Measurements from ENCODE around the gene USP9Y. TPM values are rescaled to one million over a fixed set of nuclear protein-coding genes. Genes with fewer than 3 reads are reported as not detected.

The USP9Y gene
- total RNA-seq, 1 experiment from 2014 or later = not detected

GRCh38 chrY:12898604-12899003 is 197.6 kb downstream of the USP9Y start:
- intact Hi-C loops (cut with micrococcal nuclease; ENCODE audit: unreplicated experiment) = no loop called here
- no TSS peak for BruUV-seq (replicated peaks)
- CTCF ChIA-PET = no interaction called here
- DNase-seq (ENCODE audit: low spot score) = no peak
- TF ChIP-seq CTCF (conservative IDR thresholded peaks at IDR 0.05; ENCODE audit: low read depth, low read length) (no peak), EZH2 (IDR thresholded peaks at IDR 0.05; ENCODE audit: borderline replicate concordance, low read depth, low read length, poor library complexity, severe bottlenecking) (no peak)
- Histone ChIP-seq H3K4me1 (ENCODE audit: insufficient read depth, low read length, poor library complexity, severe bottlenecking) (no peaks in the 10 kb centered on the region), H3K27me3 (replicated peaks; ENCODE audit: insufficient read depth, low read depth, low read length, poor library complexity) (no peaks in the 10 kb centered on the region), H3K36me3 (ENCODE audit: insufficient read depth, low read length, poor library complexity, severe bottlenecking) (no peaks in the 10 kb centered on the region), H3K27ac (ENCODE audit: low read depth, low read length, poor library complexity, severe bottlenecking) (no peak overlapping the region), H3K9me3 (ENCODE audit: low read depth, low read length, poor library complexity, severe bottlenecking) (no peaks in the 10 kb centered on the region), H3K4me3 (ENCODE audit: low read depth, low read length, poor library complexity, severe bottlenecking) (no peak overlapping the region)
- POLR2A ChIA-PET (ENCODE audit: low non-redundant PET) = no interaction called here

- intact Hi-C loops (cut with micrococcal nuclease; ENCODE audit: unreplicated experiment) = no loop called here
- Histone ChIP-seq H3K9me3 (ENCODE audit: low read depth, low read length, poor library complexity, severe bottlenecking) (no peaks in the 10 kb centered on the region), H3K4me3 (ENCODE audit: low read depth, low read length, poor library complexity, severe bottlenecking) (no peak within 1 kb of the TSS), H3K36me3 (ENCODE audit: insufficient read depth, low read length, poor library complexity, severe bottlenecking) (no peaks in the 10 kb centered on the region), H3K4me1 (ENCODE audit: insufficient read depth, low read length, poor library complexity, severe bottlenecking) (no peaks in the 10 kb centered on the region), H3K27ac (ENCODE audit: low read depth, low read length, poor library complexity, severe bottlenecking) (no peak within 1 kb of the TSS), H3K27me3 (replicated peaks; ENCODE audit: insufficient read depth, low read depth, low read length, poor library complexity) (no peaks in the 10 kb centered on the region)
- ChIA-PET CTCF (no interaction called here), POLR2A (ENCODE audit: low non-redundant PET) (no interaction called here)
- TF ChIP-seq CTCF (conservative IDR thresholded peaks at IDR 0.05; ENCODE audit: low read depth, low read length) (no peak), EZH2 (IDR thresholded peaks at IDR 0.05; ENCODE audit: borderline replicate concordance, low read depth, low read length, poor library complexity, severe bottlenecking) (no peak)
- DNase-seq (ENCODE audit: low spot score) = no peak
- no TSS peak for BruUV-seq (replicated peaks)
Measured at GRCh38 chrY:12904618-12905516, 203.8 kb downstream of the USP9Y start, which contains the start of gene DDX3Y. Gene DDX3Y (plus strand): TSS chrY:12904868. CDS start chrY:12904937, 69 bp downstream.

GRCh38 chrY:12905517-12905872 is 204.5 kb downstream of the USP9Y start:
- H3K27ac ChIP-seq (ENCODE audit: low read depth, low read length, poor library complexity, severe bottlenecking) = no peak overlapping the region
- ChIA-PET POLR2A (ENCODE audit: low non-redundant PET) (no interaction called here), CTCF (no interaction called here)
- DNase-seq (ENCODE audit: low spot score) = no peak
- H3K36me3 ChIP-seq (ENCODE audit: insufficient read depth, low read length, poor library complexity, severe bottlenecking) = no peaks in the 10 kb centered on the region
- no peak for TF ChIP-seq CTCF (conservative IDR thresholded peaks at IDR 0.05; ENCODE audit: low read depth, low read length)
- TF ChIP-seq EZH2 (IDR thresholded peaks at IDR 0.05; ENCODE audit: borderline replicate concordance, low read depth, low read length, poor library complexity, severe bottlenecking) = no peak
- no peaks in the 10 kb centered on the region for H3K27me3 ChIP-seq (replicated peaks; ENCODE audit: insufficient read depth, low read depth, low read length, poor library complexity)
- no TSS peak for BruUV-seq (replicated peaks)
- H3K4me3 ChIP-seq (ENCODE audit: low read depth, low read length, poor library complexity, severe bottlenecking) = no peak overlapping the region
- intact Hi-C loops (cut with micrococcal nuclease; ENCODE audit: unreplicated experiment) = no loop called here
- H3K4me1 ChIP-seq (ENCODE audit: insufficient read depth, low read length, poor library complexity, severe bottlenecking) = no peaks in the 10 kb centered on the region
- no peaks in the 10 kb centered on the region for H3K9me3 ChIP-seq (ENCODE audit: low read depth, low read length, poor library complexity, severe bottlenecking)
